GM12878 (cell line): Measurements from ENCODE around the gene UAP1L1. TPM values are rescaled to one million over a fixed set of nuclear protein-coding genes. Genes with fewer than 3 reads are reported as not detected.

ENCODE experiments used
- ATF2 ChIP-seq: IDR thresholded peaks from 2 replicates; pipeline ENCODE4 v1.6.1; 2012; ENCODE audit warnings: low read length, inconsistent platforms
- BACH1 ChIP-seq: fragments of 450-650 bp; IDR thresholded peaks from 2 replicates; pipeline ENCODE4 v1.6.1; 2017; ENCODE audit warnings: mild to moderate bottlenecking, borderline replicate concordance
- CBX3 ChIP-seq: fragments of 200-600 bp; sonication (generic); IDR thresholded peaks from 2 replicates; pipeline ENCODE4 v1.6.1; 2016; ENCODE audit warnings: low read depth, borderline replicate concordance
- CEBPB ChIP-seq, 2 experiments: fragments of 150-350 bp in 1 of 2; IDR thresholded peaks; 2 replicates each; pipeline ENCODE4 v1.6.1; 2012 to 2014; ENCODE audit warnings: low read depth in 2 of 2, low read length in 2 of 2, borderline replicate concordance in 1 of 2, inconsistent platforms in 1 of 2
- DPF2 ChIP-seq: fragments of 450-650 bp; IDR thresholded peaks from 2 replicates; pipeline ENCODE4 v1.6.1; 2017; ENCODE audit warnings: mild to moderate bottlenecking
- E2F8 ChIP-seq: fragments of 450-650 bp; IDR thresholded peaks from 2 replicates; pipeline ENCODE4 v1.6.1; 2018; ENCODE audit warnings: mild to moderate bottlenecking, low read depth, moderate library complexity; ENCODE audit not compliant: partially characterized antibody
- GABPA ChIP-seq: IDR thresholded peaks from 2 replicates; pipeline ENCODE4 v1.6.1; 2014; ENCODE audit warnings: antibody characterized with exemption, low read depth, mild to moderate bottlenecking, inconsistent platforms
- HDAC6 ChIP-seq: fragments of 200-600 bp; sonication (generic); IDR thresholded peaks from one replicate; pipeline ENCODE4 v1.8.0; 2017; ENCODE audit warnings: antibody characterized with exemption; ENCODE audit not compliant: unreplicated experiment
- IRF4 ChIP-seq: IDR thresholded peaks from 2 replicates; pipeline ENCODE4 v1.6.1; 2011; ENCODE audit warnings: low read depth, low read length
- JUNB ChIP-seq: IDR thresholded peaks from 2 replicates; pipeline ENCODE4 v1.6.1; 2016; ENCODE audit warnings: antibody characterized with exemption, mild to moderate bottlenecking
- NFXL1 ChIP-seq: fragments of 450-650 bp; IDR thresholded peaks from 2 replicates; pipeline ENCODE4 v1.6.1; 2017; ENCODE audit warnings: antibody characterized with exemption, mild to moderate bottlenecking, borderline replicate concordance
- POU2F2 ChIP-seq: IDR thresholded peaks from 3 replicates; pipeline ENCODE4 v1.6.1; 2011; ENCODE audit warnings: low read depth, mild to moderate bottlenecking, low read length, borderline replicate concordance
- RAD21 ChIP-seq: IDR thresholded peaks from 2 replicates; pipeline ENCODE4 v1.6.1; 2011; ENCODE audit warnings: mild to moderate bottlenecking, low read depth, low read length, moderate library complexity; ENCODE audit not compliant: insufficient read depth
- RBBP5 ChIP-seq: fragments of 200-600 bp; sonication (generic); conservative IDR thresholded peaks from 2 replicates; pipeline ENCODE4 v1.6.1; 2016
- RFX5 ChIP-seq: IDR thresholded peaks from 2 replicates; pipeline ENCODE4 v1.6.1; 2011; ENCODE audit warnings: low read depth, low read length, improper control_type of control experiment
- SIX5 ChIP-seq: IDR thresholded peaks from 2 replicates; pipeline ENCODE4 v1.6.1; 2011; ENCODE audit warnings: mild to moderate bottlenecking, low read depth, low read length, moderate library complexity; ENCODE audit not compliant: severe bottlenecking
- SMAD1 ChIP-seq: fragments of 450-650 bp; IDR thresholded peaks from 2 replicates; pipeline ENCODE4 v1.6.1; 2018; ENCODE audit warnings: mild to moderate bottlenecking, low read depth; ENCODE audit not compliant: partially characterized antibody
- SMC3 ChIP-seq: IDR thresholded peaks from 2 replicates; pipeline ENCODE4 v1.6.1; 2011; ENCODE audit warnings: low read length, improper control_type of control experiment, borderline replicate concordance
- SREBF2 ChIP-seq: IDR thresholded peaks from 2 replicates; pipeline ENCODE4 v1.6.1; 2012; ENCODE audit warnings: mild to moderate bottlenecking, low read length
- SRF ChIP-seq, 2 experiments: IDR thresholded peaks; 2 replicates each; pipeline ENCODE4 v1.6.1; 2011; ENCODE audit warnings: low read depth in 2 of 2, low read length in 2 of 2, mild to moderate bottlenecking in 1 of 2, moderate library complexity in 1 of 2
- STAT3 ChIP-seq: IDR thresholded peaks from 2 replicates; pipeline ENCODE4 v1.6.1; 2011; ENCODE audit warnings: low read depth, low read length, improper control_type of control experiment
- TCF7 ChIP-seq: IDR thresholded peaks from 2 replicates; pipeline ENCODE4 v1.6.1; 2014; ENCODE audit warnings: antibody characterized with exemption, borderline replicate concordance
- ZBTB40 ChIP-seq: fragments of 450-650 bp; IDR thresholded peaks from 2 replicates; pipeline ENCODE4 v1.6.1; 2016; ENCODE audit warnings: mild to moderate bottlenecking, moderate library complexity, borderline replicate concordance
- polyA plus RNA-seq, 11 experiments: library from polyadenylated mRNA; depleted of rRNA in 4 of 11; unstranded in 6 of 11; stranded (reverse) in 5 of 11; fragments of >200 nt; fragmentation: Nextera tagmentation in 4 of 11; fragmentation: Illumina TruSeq in 1 of 11; extraction: Ambion mirVana in 4 of 11; extraction: Trizol in 1 of 11; gene quantifications; 1 replicate in 1 of 11; 2 replicates in 10 of 11; pipeline versions ENCODE4 v1.2.1 to v1.2.3, GENCODE V29; 2011 to 2016; ENCODE audit warnings: inconsistent platforms in 2 of 11, missing spikeins in 2 of 11, low read depth in 1 of 11
- total RNA-seq, 4 experiments: library from RNA; depleted of rRNA in 3 of 4; stranded (reverse); fragments of >200 nt in 3 of 4; fragmentation: Illumina TruSeq in 1 of 4; extraction: Trizol in 1 of 4; gene quantifications; 2 replicates each; pipeline versions ENCODE4 v1.2.1 to v1.2.3, GENCODE V29; 2013 to 2021

UAP1L1 gene
- total and polyA plus RNA-seq, 10 of the 15 experiments (the other 5 are each of a cell fraction or from before 2014, with no cell fraction given): 0.29 to 15.7 (median 5.8) TPM

- TF ChIP-seq ZBTB40: no peak
- no peak for TF ChIP-seq JUNB
- TF ChIP-seq BACH1: no peak
- no peak for TF ChIP-seq ATF2
- TF ChIP-seq SMC3: peak; percentile 68
- TF ChIP-seq POU2F2: no peak
- no peak for TF ChIP-seq IRF4
- TF ChIP-seq RBBP5: no peak
- no peak for TF ChIP-seq SIX5
- no peak for TF ChIP-seq SMAD1
- no peak for TF ChIP-seq DPF2
- TF ChIP-seq SRF (IDR thresholded peaks at IDR 0.05; ENCODE audit: low read depth in 2 of 2, low read length in 2 of 2): no peak
- no peak for TF ChIP-seq HDAC6
- TF ChIP-seq SREBF2: no peak
- TF ChIP-seq GABPA: no peak
- TF ChIP-seq E2F8: no peak
- no peak for TF ChIP-seq CEBPB (IDR thresholded peaks at IDR 0.05; ENCODE audit: borderline replicate concordance in 1 of 2, low read depth in 2 of 2, low read length in 2 of 2)
- TF ChIP-seq RFX5: no peak
- no peak for TF ChIP-seq CBX3
- TF ChIP-seq STAT3: no peak
- TF ChIP-seq TCF7: no peak
- TF ChIP-seq NFXL1: no peak
- TF ChIP-seq RAD21: peak; percentile 61
These were observed 13.1 kb upstream of the UAP1L1 start (continued) for GRCh38 chr9:137064027-137064879.
